K562 (cell line): ENCODE results near the gene SERTAD1. TPM values are rescaled to one million over a fixed set of nuclear protein-coding genes. Genes with fewer than 3 reads are reported as not detected.
A peak's percentile ranks its signal among the peaks of the same experiment; 100 is the strongest.

ENCODE experiments used
- CCAR2 ChIP-seq: fragments of 200-400 bp; formaldehyde crosslinking; IDR thresholded peaks from 2 replicates; pipeline ENCODE4 v1.6.1; 2017; ENCODE audit warnings: mild to moderate bottlenecking, low read depth, low read length
- CREB3L1 ChIP-seq: fragments of 450-650 bp; IDR thresholded peaks from 2 replicates; pipeline ENCODE4 v1.6.1; 2014; ENCODE audit warnings: low read depth, mild to moderate bottlenecking, moderate library complexity, borderline replicate concordance
- E2F5 ChIP-seq: sonication (generic); formaldehyde crosslinking; IDR thresholded peaks from 2 replicates; pipeline ENCODE4 v1.8.0; 2022; ENCODE audit warnings: mild to moderate bottlenecking, missing genetic modification reagents
- ETV1 ChIP-seq: fragments of 450-650 bp; conservative IDR thresholded peaks from 2 replicates; pipeline ENCODE4 v1.6.1; 2016; ENCODE audit warnings: missing genetic modification characterization, control low read depth, low read depth, missing compliant biosample characterization
- HEY1 ChIP-seq: fragments of 250-450 bp; sonication (Bioruptor Pico); IDR thresholded peaks from 2 replicates; pipeline ENCODE4 v1.5.0; 2020; ENCODE audit warnings: mild to moderate bottlenecking, moderate library complexity, borderline replicate concordance
- HNRNPL ChIP-seq: fragments of 200-400 bp; formaldehyde crosslinking; IDR thresholded peaks from 2 replicates; pipeline ENCODE4 v1.6.1; 2017; ENCODE audit warnings: low read depth, mild to moderate bottlenecking, low read length
- KLF13 ChIP-seq: fragments of 450-650 bp; IDR thresholded peaks from 2 replicates; pipeline ENCODE4 v1.6.1; 2016; ENCODE audit warnings: missing genetic modification characterization, low read depth, mild to moderate bottlenecking, missing compliant biosample characterization, moderate library complexity, borderline replicate concordance
- MNT ChIP-seq, 2 experiments: fragments of 450-650 bp; conservative IDR thresholded peaks; 2 replicates each; pipeline ENCODE4 v1.6.1; 2017; ENCODE audit warnings: mild to moderate bottlenecking in 2 of 2, moderate library complexity in 2 of 2
- MYBL2 ChIP-seq, 2 experiments: fragments of 450-650 bp in 1 of 2; sonication (generic) in 1 of 2; formaldehyde crosslinking in 1 of 2; IDR thresholded peaks; 2 replicates each; pipeline versions ENCODE4 v1.6.1 to v1.8.1; 2017 to 2022; ENCODE audit warnings: borderline replicate concordance in 1 of 2, inconsistent platforms in 1 of 2, low read depth in 1 of 2, mild to moderate bottlenecking in 1 of 2, missing genetic modification reagents in 1 of 2, moderate library complexity in 1 of 2
- OTX1 ChIP-seq: fragments of 450-650 bp; formaldehyde crosslinking; IDR thresholded peaks from 2 replicates; pipeline ENCODE4 v1.4.0; 2022; ENCODE audit warnings: mild to moderate bottlenecking
- POLR2B ChIP-seq: fragments of 450-650 bp; IDR thresholded peaks from 2 replicates; pipeline ENCODE4 v1.6.1; 2018; ENCODE audit warnings: low read depth; ENCODE audit not compliant: partially characterized antibody
- PRDM10 ChIP-seq: fragments of 450-650 bp; IDR thresholded peaks from 2 replicates; pipeline ENCODE4 v1.6.1; 2018; ENCODE audit not compliant: partially characterized antibody
- SIX5 ChIP-seq, 2 experiments: IDR thresholded peaks; 2 replicates each; pipeline ENCODE4 v1.6.1; 2011; ENCODE audit warnings: low read length in 2 of 2, borderline replicate concordance in 1 of 2, low read depth in 1 of 2, mild to moderate bottlenecking in 1 of 2, moderate library complexity in 1 of 2; ENCODE audit not compliant: insufficient read depth in 1 of 2
- SREBF1 ChIP-seq: fragments of 150-350 bp; IDR thresholded peaks from 2 replicates; pipeline ENCODE4 v1.6.1; 2014; ENCODE audit warnings: antibody characterized with exemption, low read depth, low read length, borderline replicate concordance
- TEAD1 ChIP-seq, 2 experiments: fragments of 450-650 bp in 1 of 2; sonication (generic) in 1 of 2; formaldehyde crosslinking; IDR thresholded peaks; 2 replicates each; pipeline versions ENCODE4 v1.4.0 to v1.8.0; 2020 to 2022; ENCODE audit warnings: mild to moderate bottlenecking in 2 of 2, missing genetic modification reagents in 1 of 2
- ZC3H4 ChIP-seq: sonication (generic); formaldehyde crosslinking; IDR thresholded peaks from 2 replicates; pipeline ENCODE4 v1.9.0; 2021; ENCODE audit warnings: missing genetic modification reagents, borderline replicate concordance
- ZNF12 ChIP-seq: sonication (generic); formaldehyde crosslinking; IDR thresholded peaks from 2 replicates; pipeline ENCODE4 v1.4.0; 2020; ENCODE audit warnings: mild to moderate bottlenecking, missing genetic modification reagents
- polyA plus RNA-seq, 8 experiments: library from polyadenylated mRNA; depleted of rRNA in 4 of 8; stranded (reverse) in 5 of 8; unstranded in 3 of 8; fragments of >200 nt; fragmentation: Nextera tagmentation in 2 of 8; fragmentation: Illumina TruSeq in 1 of 8; extraction: Ambion mirVana in 2 of 8; extraction: Trizol in 1 of 8; gene quantifications; 2 replicates each; pipeline versions ENCODE4 v1.2.1 to v1.2.3, GENCODE V29; 2011 to 2014; ENCODE audit warnings: inconsistent platforms in 1 of 8, missing spikeins in 1 of 8
- total RNA-seq, 7 experiments: library from RNA; depleted of rRNA in 6 of 7; stranded (reverse); fragments of >200 nt in 6 of 7; fragmentation: Illumina TruSeq in 2 of 7; extraction: Trizol in 2 of 7; gene quantifications; 2 replicates each; pipeline versions ENCODE4 v1.2.1 to v1.2.3, GENCODE V29; 2011 to 2021; ENCODE audit warnings: low replicate concordance in 1 of 7

The SERTAD1 gene
- total and polyA plus RNA-seq, 9 of the 15 experiments (the other 6 are each of a cell fraction or from before 2014, with no cell fraction given) = 0.15 to 8.7 (median 4.9) TPM

- peak; percentile 86 to 90 for TF ChIP-seq MNT (conservative IDR thresholded peaks at IDR 0.05)
- TF ChIP-seq TEAD1 (CRISPR knock-in tag; IDR thresholded peaks at IDR 0.05) = no peak; a peak in 1 of 4 replicates
- TF ChIP-seq OTX1 (CRISPR knock-in tag) = 0 out of 2 replicates have a peak, but pooled peaks have one; percentile 6
- peak; percentile 57; the same call in 1 of the 2 replicates for TF ChIP-seq ETV1 (tag)
- TF ChIP-seq POLR2B = no peak
- peak; percentile 43 for TF ChIP-seq PRDM10
- TF ChIP-seq MYBL2 (IDR thresholded peaks at IDR 0.05; ENCODE audit: low read depth) = no peak
- no peak for TF ChIP-seq MYBL2 (CRISPR knock-in tag; IDR thresholded peaks at IDR 0.05; ENCODE audit: borderline replicate concordance)
- no peak for TF ChIP-seq HNRNPL
- TF ChIP-seq ZNF12 (CRISPR knock-in tag) = no peak
- no peak for TF ChIP-seq CCAR2
- TF ChIP-seq E2F5 = no peak
- TF ChIP-seq SREBF1 = 0 out of 2 replicates have a peak, but pooled peaks have one; percentile 25
- TF ChIP-seq KLF13 (tag) = peak; percentile 83
- peak; percentile 71 to 82 for TF ChIP-seq SIX5 (IDR thresholded peaks at IDR 0.05; ENCODE audit: borderline replicate concordance in 1 of 2, insufficient read depth in 1 of 2, low read depth in 1 of 2, low read length in 2 of 2)
- peak; percentile 66; the same call in 1 of the 2 replicates for TF ChIP-seq CREB3L1
- no peak for TF ChIP-seq HEY1 (CRISPR knock-in tag)
- TF ChIP-seq ZC3H4 = no peak
These were observed 17.6 kb upstream of the SERTAD1 start (continued) for GRCh38 chr19:40443131-40443999.
